ENCODE data around the gene MAP3K20.
"Not testable (repeated sequence)": the region's sequence is repeated elsewhere in the genome, so short reads cannot be mapped to it uniquely, and the experiment has no call there.

Gene MAP3K20

DNA sequence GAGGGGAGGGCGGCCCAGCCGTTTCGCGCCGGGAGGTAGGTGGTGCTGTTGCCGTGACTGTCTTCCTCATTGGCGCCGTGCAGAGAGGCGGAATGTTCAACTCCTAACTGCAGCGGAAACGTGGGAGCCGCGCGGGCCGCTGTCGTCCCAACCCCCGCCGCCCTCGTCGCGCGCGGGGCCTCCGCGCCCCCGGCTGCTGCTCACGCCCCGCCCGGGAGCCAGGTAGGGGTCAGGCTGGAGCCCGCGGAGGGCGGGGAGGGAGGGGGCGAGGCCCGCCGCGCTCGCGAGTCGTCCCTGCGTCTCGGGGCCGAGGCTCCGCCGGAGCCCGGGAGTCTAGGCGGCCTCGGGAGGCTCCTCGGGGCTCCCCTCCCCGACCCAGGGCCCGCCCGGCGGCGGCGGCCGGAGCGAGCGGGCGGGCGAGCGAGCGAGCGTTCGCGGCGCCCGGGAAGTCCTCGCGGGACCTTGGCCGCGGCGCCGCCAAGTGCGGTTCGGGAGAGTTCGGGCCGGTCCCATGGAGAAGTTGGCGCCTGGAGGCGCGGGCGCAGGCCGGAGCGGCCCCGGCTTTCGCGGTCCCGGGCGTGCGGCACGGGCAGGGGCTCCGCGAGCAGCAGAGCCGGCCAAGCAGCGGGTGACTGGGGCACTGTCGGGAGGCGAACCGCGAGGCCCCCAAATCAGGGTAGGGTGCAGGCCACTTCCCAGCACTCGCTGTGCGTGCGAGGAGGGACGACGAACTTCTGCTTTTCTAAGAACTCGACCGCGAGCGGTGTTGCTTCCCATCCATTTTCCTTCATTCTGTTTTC lies at the start of gene MAP3K20:
TSS of gene MAP3K20 (plus strand) at position 66 of the 800 bp plus-strand sequence. CDS start 15,186 bp downstream, outside the sequence.
- H3K4me1 Mint-ChIP-seq, result peaks cover 11% of the 10 kb centered on the region
- no peaks in the 10 kb centered on the region for H3K36me3 Mint-ChIP-seq
- no peaks in the 10 kb centered on the region for H3K27me3 Mint-ChIP-seq
- peak; percentile 77 for ATAC-seq (ENCODE audit: low read depth)
- peak within 1 kb of the TSS; percentile 70 for H3K27ac Mint-ChIP-seq
- H3K9me3 Mint-ChIP-seq, result no peaks in the 10 kb centered on the region
- peak; percentile 36 to 54 for DNase-seq (ENCODE audit: low spot score in 2 of 2)
- H3K4me3 Mint-ChIP-seq, result peak within 1 kb of the TSS; percentile 89

DNA sequence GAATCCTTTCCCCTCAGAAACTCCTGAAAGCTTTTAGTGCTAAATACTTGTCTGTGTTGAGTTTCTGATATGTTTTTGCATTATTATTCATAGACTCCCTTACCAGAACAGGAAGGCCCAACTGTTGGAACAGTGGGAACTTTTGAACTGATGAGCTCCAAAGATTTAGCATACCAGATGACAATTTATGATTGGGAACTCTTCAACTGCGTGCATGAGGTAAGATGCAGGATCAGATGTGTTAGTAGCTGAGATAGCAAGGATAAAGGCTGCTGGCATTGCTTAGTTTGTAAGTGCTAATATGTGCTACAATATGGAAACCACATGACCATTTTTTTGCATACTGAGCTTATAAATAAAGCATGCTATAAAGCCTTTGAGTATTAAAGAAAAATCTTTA lies 49.2 kb upstream of the MAP3K20 start:
- peaks cover 1% of the 10 kb centered on the region for H3K9me3 Mint-ChIP-seq
- no peak for ATAC-seq (ENCODE audit: low read depth)
- no peak for DNase-seq (ENCODE audit: low spot score in 2 of 2)

DNA sequence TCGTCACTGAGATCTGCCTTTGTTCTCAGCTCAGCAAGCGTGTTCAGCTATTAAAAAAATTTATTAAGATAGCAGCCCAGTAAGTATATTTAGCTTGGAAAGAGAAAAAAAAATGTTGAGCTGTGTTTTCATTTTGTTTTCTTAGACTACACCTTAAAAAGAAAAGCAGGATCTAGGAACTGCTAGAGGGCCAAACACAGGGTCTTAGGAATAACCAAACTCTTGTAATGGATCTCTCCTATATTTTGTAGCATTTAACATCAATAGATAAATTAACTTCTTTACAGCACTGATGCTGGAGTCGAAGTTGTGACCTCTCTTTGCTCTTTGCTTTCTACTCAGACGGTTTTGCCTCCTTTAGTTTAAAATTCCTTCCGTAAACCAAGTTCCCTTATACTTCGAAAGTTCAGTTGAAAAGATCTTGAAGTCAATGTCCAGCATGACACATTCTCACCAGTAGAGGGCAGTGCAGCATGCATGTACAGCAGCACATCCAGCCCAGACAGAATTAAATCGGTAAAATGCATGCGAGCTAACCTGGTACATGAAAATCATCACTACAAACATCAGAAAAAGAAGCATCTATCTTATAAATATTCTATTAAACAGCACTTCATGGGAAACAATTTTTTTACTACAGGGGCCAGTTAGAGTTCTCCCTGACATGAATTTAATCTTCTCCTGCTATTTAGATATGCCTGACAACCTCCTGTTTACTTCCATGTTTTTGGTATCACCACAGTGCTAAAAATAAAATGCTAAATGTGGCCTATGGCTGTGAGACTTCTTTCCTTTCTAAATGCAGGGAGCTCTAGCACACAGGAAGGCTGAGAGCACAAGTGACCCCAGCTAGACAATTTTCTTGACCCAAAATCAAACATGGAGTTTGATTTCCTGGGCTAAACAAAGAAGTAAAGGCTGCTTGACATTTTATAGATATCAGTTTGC lies 48.2 kb upstream of the MAP3K20 start:
- Mint-ChIP-seq H3K36me3 (no peaks in the 10 kb centered on the region), H3K27ac (no peak overlapping the region), H3K4me3 (no peak overlapping the region), H3K27me3 (peaks cover 6% of the 10 kb centered on the region), H3K9me3 (peaks cover 1% of the 10 kb centered on the region), H3K4me1 (peaks cover 4% of the 10 kb centered on the region)
- DNase-seq (ENCODE audit: low spot score in 2 of 2) (peak; percentile 74 to 76), ATAC-seq (ENCODE audit: low read depth) (peak; percentile 73)

More for the DNA sequence above, 49.2 kb upstream of the MAP3K20 start:
- Mint-ChIP-seq H3K36me3 (no peaks in the 10 kb centered on the region), H3K27me3 (peaks cover 6% of the 10 kb centered on the region), H3K4me3 (no peak overlapping the region), H3K27ac (no peak overlapping the region), H3K4me1 (peaks cover 4% of the 10 kb centered on the region)

DNA sequence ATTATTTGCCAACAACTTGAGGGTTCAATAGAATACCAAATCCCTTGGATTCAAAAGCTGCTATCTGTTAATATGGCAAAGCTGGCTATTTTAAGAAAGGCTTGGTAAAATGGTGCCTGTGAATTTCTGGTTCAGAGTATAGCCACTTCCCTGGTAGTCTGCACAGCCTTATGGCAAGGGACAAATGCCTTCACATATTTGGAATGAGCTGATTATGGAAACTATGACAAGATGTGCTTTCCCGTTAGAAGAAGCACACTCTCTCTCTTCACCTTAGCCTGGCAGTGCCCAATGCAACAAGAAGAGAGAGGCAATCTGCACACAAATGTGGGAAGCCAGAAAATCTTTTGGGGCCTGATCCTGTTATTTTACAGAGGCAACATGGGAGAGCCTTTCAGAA lies 47.5 kb upstream of the MAP3K20 start:
- H3K27ac Mint-ChIP-seq, result no peak overlapping the region
- DNase-seq (ENCODE audit: low spot score in 2 of 2) (no peak), ATAC-seq (ENCODE audit: low read depth) (no peak)
- peaks cover 4% of the 10 kb centered on the region for H3K4me1 Mint-ChIP-seq
- H3K4me3 Mint-ChIP-seq, result no peak overlapping the region
- H3K36me3 Mint-ChIP-seq, result no peaks in the 10 kb centered on the region
- peaks cover 6% of the 10 kb centered on the region for H3K27me3 Mint-ChIP-seq
- peaks cover 1% of the 10 kb centered on the region for H3K9me3 Mint-ChIP-seq

DNA sequence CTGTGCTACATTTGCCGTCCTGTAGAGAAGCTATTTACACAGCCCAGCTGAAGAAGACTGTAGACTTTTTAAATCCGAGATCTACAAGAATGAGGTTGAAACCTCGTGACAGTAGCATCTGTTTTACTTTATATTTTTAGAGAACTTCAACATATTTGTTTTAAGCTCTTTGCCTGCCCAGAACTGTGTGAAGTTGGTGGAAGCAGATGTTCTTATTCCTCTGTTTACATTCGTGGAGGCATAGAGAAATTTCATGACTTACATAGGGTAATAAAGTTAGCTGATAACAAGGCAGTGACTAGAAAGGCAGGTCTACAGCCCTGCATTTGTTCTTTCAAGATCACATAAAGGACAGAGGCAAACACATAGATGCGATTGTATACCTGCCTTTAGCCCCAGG lies 47.0 kb upstream of the MAP3K20 start:
- Mint-ChIP-seq H3K36me3 (no peaks in the 10 kb centered on the region), H3K4me1 (peaks cover 4% of the 10 kb centered on the region), H3K4me3 (no peak overlapping the region), H3K9me3 (no peaks in the 10 kb centered on the region), H3K27me3 (peaks cover 6% of the 10 kb centered on the region), H3K27ac (no peak overlapping the region)
- DNase-seq (ENCODE audit: low spot score in 2 of 2) (no peak), ATAC-seq (ENCODE audit: low read depth) (no peak)

DNA sequence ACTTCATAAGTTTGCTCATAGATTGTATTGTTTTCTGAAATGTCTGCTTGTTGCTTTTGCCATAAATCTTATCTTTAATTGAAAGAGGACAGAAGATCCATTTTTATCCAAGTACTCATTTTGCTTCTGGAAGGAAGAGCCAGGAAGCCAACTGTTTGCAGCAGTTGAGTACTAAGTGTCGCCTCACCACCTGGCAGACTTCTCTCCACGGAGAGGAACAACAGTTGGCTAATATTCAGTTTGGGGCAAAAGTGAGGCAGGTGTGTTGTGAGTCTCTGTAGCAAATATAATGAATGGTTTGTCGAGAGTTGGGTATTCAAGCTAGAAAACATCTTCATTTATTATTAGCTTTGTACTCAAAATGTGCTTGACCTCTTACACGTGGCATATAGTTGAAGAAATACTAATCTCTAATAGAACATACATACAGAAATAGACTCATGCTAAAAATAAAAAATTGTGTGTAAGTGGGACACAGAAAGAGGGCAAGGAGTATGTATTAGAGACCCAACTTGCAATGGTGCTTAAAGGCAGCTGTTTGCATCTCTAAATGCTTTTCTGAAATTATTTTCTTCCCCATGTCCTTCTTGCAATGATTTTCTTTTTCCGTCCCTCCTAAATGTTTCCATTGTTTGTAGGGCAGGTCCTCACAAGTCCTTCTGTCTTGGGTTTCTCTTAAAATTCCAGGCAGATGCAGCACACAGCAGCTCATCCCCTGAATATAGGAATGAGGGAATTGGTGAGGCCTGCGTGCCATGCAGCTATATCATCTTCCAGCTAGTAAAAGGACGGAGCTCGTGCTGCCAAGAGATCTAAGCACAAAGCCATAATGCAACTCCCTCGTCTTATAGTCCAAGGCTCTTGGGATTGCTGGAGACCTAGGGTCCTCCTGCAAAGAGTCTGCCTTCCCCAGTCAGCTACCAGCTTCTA lies 44.8 kb upstream of the MAP3K20 start:
- H3K27me3 Mint-ChIP-seq, result peaks cover 3% of the 10 kb centered on the region

DNA sequence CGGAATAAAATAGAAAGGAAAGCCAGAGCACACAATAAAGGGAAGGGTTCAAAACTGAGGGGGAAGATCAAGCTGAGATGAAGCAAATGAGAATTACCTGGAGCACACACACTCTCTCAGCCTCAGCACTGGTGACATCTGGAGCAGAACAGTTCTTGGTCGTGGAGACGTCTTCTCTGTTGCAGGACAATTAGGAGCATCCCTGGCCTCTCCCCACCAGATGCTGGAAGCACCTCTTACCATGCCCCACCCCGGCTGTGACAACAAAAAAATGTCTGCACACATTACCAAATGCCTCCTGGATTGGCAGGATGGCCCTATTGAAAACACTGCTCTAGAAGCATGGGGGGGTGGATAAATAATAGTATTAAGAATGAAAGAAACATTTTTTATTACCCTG lies 43.6 kb upstream of the MAP3K20 start:
- peaks cover 3% of the 10 kb centered on the region for H3K27me3 Mint-ChIP-seq
- ATAC-seq (ENCODE audit: low read depth) (no peak), DNase-seq (ENCODE audit: low spot score in 2 of 2) (no peak)
- H3K9me3 Mint-ChIP-seq, result no peaks in the 10 kb centered on the region
- no peak overlapping the region for H3K27ac Mint-ChIP-seq
- peaks cover 9% of the 10 kb centered on the region for H3K4me1 Mint-ChIP-seq
- H3K4me3 Mint-ChIP-seq, result no peak overlapping the region
- no peaks in the 10 kb centered on the region for H3K36me3 Mint-ChIP-seq

More for the DNA sequence above, 44.8 kb upstream of the MAP3K20 start:
- ATAC-seq (ENCODE audit: low read depth) (no peak), DNase-seq (ENCODE audit: low spot score in 2 of 2) (no peak)
- Mint-ChIP-seq H3K4me1 (peaks cover 8% of the 10 kb centered on the region), H3K4me3 (no peak overlapping the region), H3K27ac (no peak overlapping the region), H3K36me3 (no peaks in the 10 kb centered on the region), H3K9me3 (no peaks in the 10 kb centered on the region)

DNA sequence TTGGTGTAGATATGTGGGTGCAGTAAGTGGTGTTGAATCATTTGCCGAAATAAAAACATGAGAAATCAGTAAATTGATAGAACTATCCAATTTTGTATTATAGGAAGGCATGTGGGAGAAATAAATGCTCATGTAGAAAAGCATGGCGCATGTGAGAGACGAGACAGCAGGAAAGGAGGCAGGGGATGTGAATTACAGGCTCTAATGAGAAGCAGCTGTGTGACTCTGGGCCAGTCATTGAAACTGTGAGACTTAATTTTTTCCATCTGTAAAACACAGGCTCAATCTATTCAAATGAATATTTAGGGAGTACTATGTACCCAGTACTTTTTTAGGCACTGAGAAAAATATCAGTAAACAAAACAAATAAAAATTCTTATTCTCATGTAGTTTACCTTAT lies 42.6 kb upstream of the MAP3K20 start:
- Mint-ChIP-seq H3K9me3 (no peaks in the 10 kb centered on the region), H3K4me1 (peaks cover 6% of the 10 kb centered on the region), H3K27me3 (no peaks in the 10 kb centered on the region), H3K27ac (no peak overlapping the region), H3K4me3 (no peak overlapping the region), H3K36me3 (no peaks in the 10 kb centered on the region)
- ATAC-seq (ENCODE audit: low read depth), result no peak
- no peak for DNase-seq (ENCODE audit: low spot score in 2 of 2)

DNA sequence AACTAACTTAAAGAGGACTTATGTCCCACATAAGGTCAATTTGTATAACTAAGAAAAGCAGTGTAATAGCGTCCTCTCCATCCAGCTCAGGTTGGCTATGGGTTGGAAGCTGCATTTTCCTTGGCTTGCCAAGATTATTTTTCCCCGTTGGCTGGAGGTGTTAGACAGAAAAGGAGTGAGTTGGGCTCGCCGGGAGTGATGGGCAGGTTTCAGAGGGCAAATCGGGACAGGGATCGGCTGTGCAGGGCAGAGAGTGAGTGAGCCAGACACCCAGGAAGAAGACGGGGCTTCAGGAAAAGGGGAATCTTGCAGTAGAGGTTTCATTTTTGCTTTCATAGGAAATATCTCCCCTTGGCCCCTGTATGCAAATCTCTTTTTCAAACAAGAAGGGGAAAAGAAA lies 41.5 kb upstream of the MAP3K20 start:
- peaks cover 2% of the 10 kb centered on the region for H3K27me3 Mint-ChIP-seq
- H3K4me1 Mint-ChIP-seq, result peaks cover 6% of the 10 kb centered on the region
- no peak overlapping the region for H3K4me3 Mint-ChIP-seq
- H3K36me3 Mint-ChIP-seq, result no peaks in the 10 kb centered on the region
- H3K9me3 Mint-ChIP-seq, result no peaks in the 10 kb centered on the region
- H3K27ac Mint-ChIP-seq, result no peak overlapping the region
- DNase-seq (ENCODE audit: low spot score in 2 of 2) (no peak), ATAC-seq (ENCODE audit: low read depth) (no peak)

DNA sequence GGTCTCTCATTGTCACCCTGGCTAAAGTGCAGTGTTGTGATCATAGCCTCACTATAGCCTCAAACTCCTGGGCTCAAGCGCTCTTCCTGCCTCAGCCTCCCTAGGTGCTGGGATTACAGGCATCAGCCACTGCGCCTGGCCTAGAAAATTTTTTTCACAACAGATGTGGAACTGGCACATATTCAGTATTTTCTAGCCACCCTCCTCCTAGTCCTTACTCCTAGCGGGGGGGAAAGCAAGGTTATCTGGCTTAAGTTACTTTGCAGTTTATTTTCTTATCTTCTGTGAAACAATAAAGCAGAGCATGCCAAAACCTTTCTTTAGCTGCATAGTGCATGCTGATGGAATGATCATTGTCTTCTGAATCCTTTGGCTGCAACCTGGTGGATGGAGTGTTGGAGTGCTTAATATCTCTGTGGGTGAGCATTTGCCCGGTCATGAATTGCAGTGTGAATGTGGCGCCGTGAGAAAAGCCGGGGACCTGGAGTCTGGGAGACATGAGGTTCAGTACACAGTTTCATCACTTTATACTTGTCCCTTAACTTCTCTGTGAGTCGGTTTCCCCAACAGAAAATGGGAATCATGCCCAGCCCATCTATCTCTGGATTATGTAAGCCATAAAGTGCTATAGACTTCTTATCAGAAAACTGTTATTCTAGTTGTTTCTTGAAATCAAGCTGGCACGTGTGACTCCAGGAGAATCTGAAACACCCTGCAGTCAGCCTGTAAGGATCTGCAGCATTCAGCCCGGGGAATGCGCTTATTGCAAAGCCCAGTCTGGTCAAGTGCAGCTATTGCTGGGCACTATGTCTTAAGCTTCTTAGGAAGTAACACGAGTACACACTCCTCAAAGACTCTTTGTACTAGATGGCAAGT lies 38.2 kb upstream of the MAP3K20 start:
- H3K4me3 Mint-ChIP-seq, result no peak overlapping the region
- peaks cover 2% of the 10 kb centered on the region for H3K27me3 Mint-ChIP-seq
- no peak overlapping the region for H3K27ac Mint-ChIP-seq
- peaks cover 6% of the 10 kb centered on the region for H3K4me1 Mint-ChIP-seq
- ATAC-seq (ENCODE audit: low read depth) (no peak), DNase-seq (ENCODE audit: low spot score in 2 of 2) (no peak)
- no peaks in the 10 kb centered on the region for H3K36me3 Mint-ChIP-seq
- H3K9me3 Mint-ChIP-seq, result no peaks in the 10 kb centered on the region

DNA sequence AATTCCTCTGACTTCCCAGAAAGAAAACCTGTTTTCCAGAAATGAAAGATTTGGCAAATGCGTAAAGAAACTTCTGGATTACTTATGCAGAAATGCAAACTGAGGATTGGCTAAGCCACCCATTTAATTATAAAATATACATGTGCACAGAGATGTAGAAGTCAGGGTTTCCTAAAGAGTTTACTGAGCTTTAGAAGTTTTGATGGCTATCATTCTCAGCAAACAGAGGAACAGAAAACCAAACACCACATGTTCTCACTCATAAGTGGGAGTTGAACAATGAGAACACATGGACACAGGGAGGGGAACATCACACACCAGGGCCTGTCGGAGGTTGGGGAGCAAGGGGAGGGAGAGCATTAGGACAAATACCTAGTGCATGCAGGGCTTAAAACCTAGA lies 37.4 kb upstream of the MAP3K20 start:
- not testable (repeated sequence) for H3K27ac Mint-ChIP-seq, H3K9me3 Mint-ChIP-seq

DNA sequence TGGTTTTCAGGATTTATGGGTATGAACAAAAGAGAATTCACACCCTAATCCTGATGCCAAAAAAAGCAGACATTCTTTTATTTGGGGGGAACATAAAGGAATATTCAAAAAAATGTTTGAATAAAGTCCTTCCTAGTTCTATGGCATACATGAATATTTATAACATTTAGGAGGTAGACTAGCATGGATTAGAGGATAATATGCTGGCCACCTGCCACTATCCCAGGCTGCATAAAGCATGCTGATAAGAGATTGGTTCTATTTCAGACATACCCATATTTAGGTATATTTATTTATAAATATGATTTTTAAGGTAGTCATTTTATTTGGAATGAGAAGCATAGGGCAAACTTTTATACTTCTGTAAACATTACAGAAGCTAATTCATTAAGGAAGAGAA lies 34.9 kb upstream of the MAP3K20 start:
- Mint-ChIP-seq H3K36me3 (no peaks in the 10 kb centered on the region), H3K4me1 (peaks cover 2% of the 10 kb centered on the region), H3K27ac (no peak overlapping the region), H3K4me3 (no peak overlapping the region), H3K9me3 (no peaks in the 10 kb centered on the region), H3K27me3 (peaks cover 2% of the 10 kb centered on the region)
- ATAC-seq (ENCODE audit: low read depth), result no peak
- DNase-seq (ENCODE audit: low spot score in 2 of 2), result no peak

More for the DNA sequence above, 37.4 kb upstream of the MAP3K20 start:
- not testable (repeated sequence) for H3K4me3 Mint-ChIP-seq; H3K27me3 Mint-ChIP-seq; DNase-seq (ENCODE audit: low spot score in 2 of 2); ATAC-seq (ENCODE audit: low read depth); H3K4me1 Mint-ChIP-seq; H3K36me3 Mint-ChIP-seq

DNA sequence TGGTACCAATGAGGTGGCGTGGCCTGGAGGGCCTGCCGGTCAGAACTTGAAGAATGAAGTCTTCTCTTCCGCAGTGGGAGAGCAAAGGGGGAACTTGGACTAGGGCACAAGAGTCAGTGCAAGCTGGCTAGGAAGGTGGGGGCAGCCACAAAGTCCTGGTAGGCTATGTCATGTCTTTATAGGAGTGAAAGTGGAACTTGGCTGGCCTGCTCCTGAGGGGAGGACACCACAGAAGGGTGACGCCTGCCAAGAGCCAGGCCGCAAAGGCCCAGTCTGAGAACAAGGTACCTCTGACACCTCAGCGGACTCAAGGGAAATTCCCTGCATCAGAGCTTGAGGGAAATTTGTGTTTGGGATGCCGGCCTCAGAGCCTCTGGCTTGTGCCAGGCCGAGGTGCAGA lies 32.2 kb upstream of the MAP3K20 start:
- no peak for DNase-seq (ENCODE audit: low spot score in 2 of 2)
- Mint-ChIP-seq H3K9me3 (no peaks in the 10 kb centered on the region), H3K36me3 (no peaks in the 10 kb centered on the region), H3K4me1 (no peaks in the 10 kb centered on the region), H3K27ac (no peak overlapping the region), H3K4me3 (no peak overlapping the region), H3K27me3 (no peaks in the 10 kb centered on the region)
- no peak for ATAC-seq (ENCODE audit: low read depth)
